Ishikawa (cell line): Measurements from ENCODE around the gene KBTBD4.

ENCODE experiments used
- CEBPB ChIP-seq: IDR thresholded peaks from 2 replicates; pipeline ENCODE4 v1.6.1; 2012
- EP300 ChIP-seq: IDR thresholded peaks from 2 replicates; pipeline ENCODE4 v1.6.1; 2012; ENCODE audit warnings: borderline replicate concordance
- FOXM1 ChIP-seq: IDR thresholded peaks from 2 replicates; pipeline ENCODE4 v1.6.1; 2012; ENCODE audit warnings: low read depth, borderline replicate concordance
- MAX ChIP-seq: IDR thresholded peaks from 2 replicates; pipeline ENCODE4 v1.6.1; 2012
- RAD21 ChIP-seq: IDR thresholded peaks from 2 replicates; pipeline ENCODE4 v1.6.1; 2012; ENCODE audit warnings: low read depth
- TAF1 ChIP-seq: IDR thresholded peaks from 2 replicates; pipeline ENCODE4 v1.6.1; 2012; ENCODE audit warnings: low read depth, mild to moderate bottlenecking
- YY1 ChIP-seq: IDR thresholded peaks from 2 replicates; pipeline ENCODE4 v1.6.1; 2012; ENCODE audit warnings: low read depth

GRCh38 chr11:47572715-47573255, 6.0 kb downstream of the KBTBD4 start:
- TF ChIP-seq MAX (no peak), TAF1 (no peak), EP300 (no peak), YY1 (no peak), CEBPB (no peak), FOXM1 (no peak), RAD21 (no peak)
